Activated CD4-positive, alpha-beta T cell treated with anti-CD3 and anti-CD28 coated beads, Interleukin-2, amount 50 U/mL, for 48 hours (primary cell): Measurements from ENCODE around the gene RECQL5.

Experiments used
- DNase-seq, 2 experiments: peaks; one replicate each; pipeline ENCODE4 v3.0.0-alpha.2; 2020

The RECQL5 gene

GRCh38 chr17:75666959-75667790 is at the start of gene RECQL5, which contains the start of gene SAP30BP:
RECQL5 (minus strand) TSS chr17:75667154; CDS start chr17:75666557, 597 bp downstream.
SAP30BP (plus strand) TSS chr17:75667338; CDS start chr17:75667373, 35 bp downstream.
- peak; percentile 98 to 99 for DNase-seq

- DNase-seq, result no peak
Measured at GRCh38 chr17:75712446-75712845, 45.5 kb upstream of the RECQL5 start.

GRCh38 chr17:75707079-75707571 is 40.2 kb upstream of the RECQL5 start:
- no peak for DNase-seq

- DNase-seq, result no peak
Measured at GRCh38 chr17:75706042-75706728, 39.2 kb upstream of the RECQL5 start.

- no peak for DNase-seq
Measured at GRCh38 chr17:75704963-75705875, 38.3 kb upstream of the RECQL5 start.

- no peak for DNase-seq
Measured at GRCh38 chr17:75703591-75703990, 36.6 kb upstream of the RECQL5 start.

- no peak for DNase-seq
Measured at GRCh38 chr17:75703191-75703590, 36.2 kb upstream of the RECQL5 start.

GRCh38 chr17:75701288-75701687 is 34.3 kb upstream of the RECQL5 start:
- DNase-seq, result no peak

- DNase-seq, result no peak
Measured at GRCh38 chr17:75698659-75699058, 31.7 kb upstream of the RECQL5 start.

- DNase-seq, result no peak
Measured at GRCh38 chr17:75697651-75698291, 30.8 kb upstream of the RECQL5 start.

- DNase-seq, result no peak
Measured at GRCh38 chr17:75695830-75696271, 28.9 kb upstream of the RECQL5 start.

- DNase-seq, result no peak
Measured at GRCh38 chr17:75695141-75695829, 28.3 kb upstream of the RECQL5 start.

GRCh38 chr17:75694536-75694935 is 27.6 kb upstream of the RECQL5 start:
- DNase-seq, result no peak

GRCh38 chr17:75693500-75694481 is 26.8 kb upstream of the RECQL5 start:
- DNase-seq, result no peak

- DNase-seq, result no peak
Measured at GRCh38 chr17:75692976-75693375, 26.0 kb upstream of the RECQL5 start.

- DNase-seq, result no peak
Measured at GRCh38 chr17:75691801-75692626, 25.1 kb upstream of the RECQL5 start.

- DNase-seq, result peak; percentile 49 to 67
Measured at GRCh38 chr17:75691371-75691791, 24.4 kb upstream of the RECQL5 start.

- DNase-seq, result peak; percentile 31 to 49
Measured at GRCh38 chr17:75689441-75689873, 22.5 kb upstream of the RECQL5 start.

- DNase-seq, result no peak
Measured at GRCh38 chr17:75688209-75688825, 21.4 kb upstream of the RECQL5 start.
